ENCODE data around the gene EEPD1. TPM values are rescaled to one million over a fixed set of nuclear protein-coding genes. Genes with fewer than 3 reads are reported as not detected.

EEPD1 gene
- total RNA-seq, 1 experiment from 2014 or later: 5.0 TPM

DNA sequence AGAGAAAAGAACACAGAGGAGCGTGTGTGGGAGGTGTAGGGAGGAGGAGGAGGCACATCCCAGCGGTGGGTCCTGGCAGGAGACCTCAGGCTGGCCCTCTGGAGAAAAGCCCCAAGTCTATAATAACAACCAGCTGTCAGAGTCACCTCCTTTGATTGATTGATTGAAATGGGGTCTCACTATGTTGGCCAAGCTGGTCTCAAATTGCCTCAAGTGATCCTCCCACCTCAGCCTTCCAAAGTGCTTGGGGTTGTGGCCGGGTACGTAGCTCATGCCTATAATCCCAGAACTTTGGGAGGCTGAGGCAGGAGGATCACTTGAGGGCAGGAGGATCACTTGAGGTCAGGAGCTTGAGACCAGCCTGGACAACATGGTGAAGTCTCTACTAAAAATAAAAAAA lies 133.6 kb downstream of the EEPD1 start:
- WGBS (ENCODE audit: extremely low coverage, insufficient read length, low lambda C conversion rate): no CpG with 5 or more reads among the region's 4 CpGs
- H2BK15ac ChIP-seq (ENCODE audit: low read depth, low read length): no peak overlapping the region
- peaks cover 7 to 22% (median 21%) of the 10 kb centered on the region in 3 experiments for H3K36me3 Mint-ChIP-seq (ENCODE audit: insufficient read depth in 1 of 3, low read depth in 3 of 3)
- TF ChIP-seq, protein P1, sequence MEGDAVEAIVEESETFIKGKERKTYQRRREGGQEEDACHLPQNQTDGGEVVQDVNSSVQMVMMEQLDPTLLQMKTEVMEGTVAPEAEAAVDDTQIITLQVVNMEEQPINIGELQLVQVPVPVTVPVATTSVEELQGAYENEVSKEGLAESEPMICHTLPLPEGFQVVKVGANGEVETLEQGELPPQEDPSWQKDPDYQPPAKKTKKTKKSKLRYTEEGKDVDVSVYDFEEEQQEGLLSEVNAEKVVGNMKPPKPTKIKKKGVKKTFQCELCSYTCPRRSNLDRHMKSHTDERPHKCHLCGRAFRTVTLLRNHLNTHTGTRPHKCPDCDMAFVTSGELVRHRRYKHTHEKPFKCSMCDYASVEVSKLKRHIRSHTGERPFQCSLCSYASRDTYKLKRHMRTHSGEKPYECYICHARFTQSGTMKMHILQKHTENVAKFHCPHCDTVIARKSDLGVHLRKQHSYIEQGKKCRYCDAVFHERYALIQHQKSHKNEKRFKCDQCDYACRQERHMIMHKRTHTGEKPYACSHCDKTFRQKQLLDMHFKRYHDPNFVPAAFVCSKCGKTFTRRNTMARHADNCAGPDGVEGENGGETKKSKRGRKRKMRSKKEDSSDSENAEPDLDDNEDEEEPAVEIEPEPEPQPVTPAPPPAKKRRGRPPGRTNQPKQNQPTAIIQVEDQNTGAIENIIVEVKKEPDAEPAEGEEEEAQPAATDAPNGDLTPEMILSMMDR (conservative IDR thresholded peaks at IDR 0.05): no peak
- H3K23me2 ChIP-seq (ENCODE audit: insufficient read length, low read depth, low read length, poor library complexity, severe bottlenecking): no peaks in the 10 kb centered on the region
- H2AK5ac ChIP-seq (ENCODE audit: insufficient read length, low read length): no peak overlapping the region
- H3K27ac Mint-ChIP-seq: peak overlapping the region in 1 of 3 experiments; percentile 25; a peak in 3 of 7 replicates
- no peak overlapping the region for H4K5ac ChIP-seq (ENCODE audit: insufficient read length, low read depth, low read length)
- no peak overlapping the region for H3K27ac ChIP-seq (ENCODE audit: insufficient read length, low read depth, low read length)
- H3K9me3 ChIP-seq (ENCODE audit: control insufficient read depth, low read depth, low read length): no peaks in the 10 kb centered on the region
- no peak overlapping the region for H2BK5ac ChIP-seq (ENCODE audit: insufficient read length, low read length)
- no peak overlapping the region for H3K4ac ChIP-seq (ENCODE audit: low read depth, low read length)
- H3K4me1 ChIP-seq (ENCODE audit: insufficient read depth, low read length): peaks cover 13% of the 10 kb centered on the region
- H2BK12ac ChIP-seq (ENCODE audit: insufficient read length, low read depth, low read length): no peak overlapping the region
- H3K79me1 ChIP-seq (ENCODE audit: insufficient read depth, low read depth, low read length, poor library complexity, severe bottlenecking): no peaks in the 10 kb centered on the region
- H3T11ph ChIP-seq (ENCODE audit: low read length): no peak overlapping the region
- H3K4me3 Mint-ChIP-seq: no peak overlapping the region
- no peaks in the 10 kb centered on the region; the same call in 1 of the 2 replicates for H3K27me3 Mint-ChIP-seq (ENCODE audit: low read depth)
- no peak overlapping the region for H3K56ac ChIP-seq (ENCODE audit: insufficient read length, low read depth, low read length)
- H2BK120ac ChIP-seq (ENCODE audit: low read depth, low read length, poor library complexity, severe bottlenecking): no peak overlapping the region
- no peak overlapping the region for H3K4me2 ChIP-seq (ENCODE audit: insufficient read depth, insufficient read length, low read length)
- H3K27me3 ChIP-seq (ENCODE audit: insufficient read depth, low read length): no peaks in the 10 kb centered on the region
- H3K18ac ChIP-seq (ENCODE audit: insufficient read length, low read depth, low read length): no peak overlapping the region
- H3K4me1 Mint-ChIP-seq: peaks cover 51 to 54% of the 10 kb centered on the region in 2 experiments
- no peak overlapping the region for H2BK20ac ChIP-seq (ENCODE audit: low read depth, low read length, poor library complexity, severe bottlenecking)
- H3K23ac ChIP-seq (ENCODE audit: insufficient read length, low read depth, low read length): no peak overlapping the region
- no peaks in the 10 kb centered on the region for H4K20me1 ChIP-seq (ENCODE audit: control insufficient read depth, insufficient read depth, insufficient read length)
- H3K14ac ChIP-seq (ENCODE audit: insufficient read depth, low read length): no peak overlapping the region
- H4K91ac ChIP-seq (ENCODE audit: insufficient read length, low read depth, low read length): no peak overlapping the region
- DNase-seq: no peak
- H2AFZ ChIP-seq (ENCODE audit: low read length): no peak overlapping the region
- no peak overlapping the region for H3K9ac ChIP-seq (ENCODE audit: extremely low read depth, insufficient read length, low read length)
- no peak overlapping the region for H4K8ac ChIP-seq (replicated peaks; ENCODE audit: insufficient read length, low read depth, low read length)
- H3K9me3 Mint-ChIP-seq: no peaks in the 10 kb centered on the region
- no peaks in the 10 kb centered on the region for H3K79me2 ChIP-seq (ENCODE audit: insufficient read depth, low read length)

All from H9 (cell line).